K562 (cell line): ENCODE data around the gene TJAP1. TPM values are rescaled to one million over a fixed set of nuclear protein-coding genes. Genes with fewer than 3 reads are reported as not detected.

Experiments used
- CBX5 ChIP-seq: IDR thresholded peaks from 2 replicates; pipeline ENCODE4 v1.6.1; 2014; ENCODE audit warnings: low read depth, borderline replicate concordance
- RB1 ChIP-seq: fragments of 450-650 bp; IDR thresholded peaks from 2 replicates; pipeline ENCODE4 v1.6.1; 2017; ENCODE audit warnings: low read depth, mild to moderate bottlenecking
- SRSF3 ChIP-seq: fragments of 200-400 bp; formaldehyde crosslinking; IDR thresholded peaks from 2 replicates; pipeline ENCODE4 v1.6.1; 2016; ENCODE audit warnings: mild to moderate bottlenecking, low read length, moderate library complexity; ENCODE audit not compliant: insufficient read depth
- TEAD2 ChIP-seq: fragments of 450-650 bp; IDR thresholded peaks from 2 replicates; pipeline ENCODE4 v1.6.1; 2016; ENCODE audit warnings: missing genetic modification characterization, control low read depth, missing compliant biosample characterization
- YBX1 ChIP-seq: fragments of 450-650 bp; IDR thresholded peaks from 2 replicates; pipeline ENCODE4 v1.7.1; 2016; ENCODE audit warnings: mild to moderate bottlenecking
- ZFP36 ChIP-seq: fragments of 150-350 bp; IDR thresholded peaks from 2 replicates; pipeline ENCODE4 v1.6.1; 2018; ENCODE audit warnings: low read length, low read depth; ENCODE audit not compliant: partially characterized antibody
- ZNF197 ChIP-seq: fragments of 200-800 bp; sonication (Bioruptor generic); IDR thresholded peaks from 2 replicates; pipeline ENCODE4 v1.6.1; 2016; ENCODE audit warnings: low read depth, missing genetic modification characterization, missing compliant biosample characterization
- ZNF282 ChIP-seq: sonication (generic); formaldehyde crosslinking; IDR thresholded peaks from 2 replicates; pipeline ENCODE4 v1.8.1; 2023; ENCODE audit warnings: missing genetic modification reagents
- ZNF778 ChIP-seq: fragments of 450-650 bp; formaldehyde crosslinking; IDR thresholded peaks from 2 replicates; pipeline ENCODE4 v1.4.0; 2020; ENCODE audit warnings: mild to moderate bottlenecking, moderate library complexity
- polyA plus RNA-seq, 8 experiments: library from polyadenylated mRNA; depleted of rRNA in 4 of 8; stranded (reverse) in 5 of 8; unstranded in 3 of 8; fragments of >200 nt; fragmentation: Nextera tagmentation in 2 of 8; fragmentation: Illumina TruSeq in 1 of 8; extraction: Ambion mirVana in 2 of 8; extraction: Trizol in 1 of 8; gene quantifications; 2 replicates each; pipeline versions ENCODE4 v1.2.1 to v1.2.3, GENCODE V29; 2011 to 2014; ENCODE audit warnings: inconsistent platforms in 1 of 8, missing spikeins in 1 of 8
- total RNA-seq, 7 experiments: library from RNA; depleted of rRNA in 6 of 7; stranded (reverse); fragments of >200 nt in 6 of 7; fragmentation: Illumina TruSeq in 2 of 7; extraction: Trizol in 2 of 7; gene quantifications; 2 replicates each; pipeline versions ENCODE4 v1.2.1 to v1.2.3, GENCODE V29; 2011 to 2021; ENCODE audit warnings: low replicate concordance in 1 of 7
- TF ChIP-seq, protein P1 (sequence below), 2 experiments: fragments of 200-800 bp in 1 of 2; sonication (Bioruptor generic) in 1 of 2; sonication (generic) in 1 of 2; formaldehyde crosslinking in 1 of 2; IDR thresholded peaks in 1 of 2; conservative IDR thresholded peaks in 1 of 2; 2 replicates each; pipeline versions ENCODE4 v1.5.0 to v1.6.1; 2016 to 2020; ENCODE audit warnings: missing compliant biosample characterization in 1 of 2, missing genetic modification characterization in 1 of 2, missing genetic modification reagents in 1 of 2
- TF ChIP-seq, protein P2 (sequence below): fragments of 250-450 bp; sonication (Bioruptor Pico); IDR thresholded peaks from 2 replicates; pipeline ENCODE4 v1.4.0; 2020
- TF ChIP-seq, protein P3 (sequence below): fragments of 250-450 bp; sonication (Bioruptor Pico); IDR thresholded peaks from 2 replicates; pipeline ENCODE4 v1.9.0; 2021; ENCODE audit warnings: mild to moderate bottlenecking, inconsistent platforms
- TF ChIP-seq, protein P4 (sequence below), 2 experiments: fragments of 250-450 bp in 1 of 2; fragments of 450-650 bp in 1 of 2; sonication (Bioruptor Pico) in 1 of 2; IDR thresholded peaks; 2 replicates each; pipeline versions ENCODE4 v1.6.1 to v1.8.0; 2016 to 2021; ENCODE audit warnings: mild to moderate bottlenecking in 2 of 2, moderate library complexity in 2 of 2, missing compliant biosample characterization in 1 of 2, missing genetic modification characterization in 1 of 2

TJAP1 gene
- total and polyA plus RNA-seq, 9 of the 15 experiments (the other 6 are each of a cell fraction or from before 2014, with no cell fraction given) = 0.06 to 35.8 (median 16.2) TPM

DNA sequence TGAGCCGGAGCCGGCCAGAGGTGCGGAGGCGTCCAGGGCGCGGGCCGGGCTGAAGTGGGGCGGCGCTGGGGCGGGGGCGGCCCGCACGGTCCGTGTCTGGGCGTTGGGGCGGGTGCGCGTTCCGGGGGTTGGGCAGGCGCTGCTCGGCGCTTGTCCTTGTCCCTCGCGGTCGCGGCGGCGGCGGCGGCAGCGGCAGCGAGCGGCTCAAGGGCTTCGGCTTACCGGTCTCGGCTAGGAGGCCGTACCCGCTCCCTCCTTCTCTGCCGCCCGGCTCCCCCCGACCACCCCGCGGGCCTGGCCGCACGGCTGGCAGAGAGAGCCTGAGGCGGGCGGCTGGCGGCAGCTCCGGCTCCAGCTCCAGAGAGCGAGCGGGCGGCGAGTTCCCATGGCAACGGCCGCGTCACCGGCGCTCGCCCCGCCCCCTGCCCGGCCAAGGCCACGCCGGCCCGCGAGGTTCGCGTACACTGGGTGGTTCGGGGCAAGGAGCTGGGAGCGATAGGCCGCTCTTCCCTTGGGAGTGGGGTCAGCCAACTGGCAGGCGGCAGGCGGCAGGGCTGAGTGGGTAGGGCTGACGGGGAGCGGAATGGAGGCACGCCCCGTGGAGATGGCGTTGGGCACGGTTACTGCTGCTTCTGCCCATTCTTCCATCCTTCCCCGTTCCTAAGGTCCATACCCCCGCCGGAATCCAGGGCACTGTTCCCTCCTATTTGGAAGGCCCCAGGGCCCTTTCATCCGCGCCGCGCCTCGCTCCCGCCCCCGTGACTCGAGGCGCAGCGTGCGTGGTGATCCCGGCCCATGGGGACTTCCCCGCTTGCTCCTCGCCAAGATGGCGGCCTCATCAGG is 32.8 kb downstream of the TJAP1 start, which contains the start of gene LRRC73 (continued):
- no peak for TF ChIP-seq ZFP36
- TF ChIP-seq YBX1 = no peak
- TF ChIP-seq, protein P1, sequence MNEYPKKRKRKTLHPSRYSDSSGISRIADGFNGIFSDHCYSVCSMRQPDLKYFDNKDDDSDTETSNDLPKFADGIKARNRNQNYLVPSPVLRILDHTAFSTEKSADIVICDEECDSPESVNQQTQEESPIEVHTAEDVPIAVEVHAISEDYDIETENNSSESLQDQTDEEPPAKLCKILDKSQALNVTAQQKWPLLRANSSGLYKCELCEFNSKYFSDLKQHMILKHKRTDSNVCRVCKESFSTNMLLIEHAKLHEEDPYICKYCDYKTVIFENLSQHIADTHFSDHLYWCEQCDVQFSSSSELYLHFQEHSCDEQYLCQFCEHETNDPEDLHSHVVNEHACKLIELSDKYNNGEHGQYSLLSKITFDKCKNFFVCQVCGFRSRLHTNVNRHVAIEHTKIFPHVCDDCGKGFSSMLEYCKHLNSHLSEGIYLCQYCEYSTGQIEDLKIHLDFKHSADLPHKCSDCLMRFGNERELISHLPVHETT (CRISPR knock-in tag; conservative IDR thresholded peaks at IDR 0.05 in 1 of 2, IDR thresholded peaks at IDR 0.05 in 1 of 2) = 0 out of 4 replicates have a peak, but pooled peaks of 1 of the 2 experiments have one; percentile 7
- TF ChIP-seq, protein P2, sequence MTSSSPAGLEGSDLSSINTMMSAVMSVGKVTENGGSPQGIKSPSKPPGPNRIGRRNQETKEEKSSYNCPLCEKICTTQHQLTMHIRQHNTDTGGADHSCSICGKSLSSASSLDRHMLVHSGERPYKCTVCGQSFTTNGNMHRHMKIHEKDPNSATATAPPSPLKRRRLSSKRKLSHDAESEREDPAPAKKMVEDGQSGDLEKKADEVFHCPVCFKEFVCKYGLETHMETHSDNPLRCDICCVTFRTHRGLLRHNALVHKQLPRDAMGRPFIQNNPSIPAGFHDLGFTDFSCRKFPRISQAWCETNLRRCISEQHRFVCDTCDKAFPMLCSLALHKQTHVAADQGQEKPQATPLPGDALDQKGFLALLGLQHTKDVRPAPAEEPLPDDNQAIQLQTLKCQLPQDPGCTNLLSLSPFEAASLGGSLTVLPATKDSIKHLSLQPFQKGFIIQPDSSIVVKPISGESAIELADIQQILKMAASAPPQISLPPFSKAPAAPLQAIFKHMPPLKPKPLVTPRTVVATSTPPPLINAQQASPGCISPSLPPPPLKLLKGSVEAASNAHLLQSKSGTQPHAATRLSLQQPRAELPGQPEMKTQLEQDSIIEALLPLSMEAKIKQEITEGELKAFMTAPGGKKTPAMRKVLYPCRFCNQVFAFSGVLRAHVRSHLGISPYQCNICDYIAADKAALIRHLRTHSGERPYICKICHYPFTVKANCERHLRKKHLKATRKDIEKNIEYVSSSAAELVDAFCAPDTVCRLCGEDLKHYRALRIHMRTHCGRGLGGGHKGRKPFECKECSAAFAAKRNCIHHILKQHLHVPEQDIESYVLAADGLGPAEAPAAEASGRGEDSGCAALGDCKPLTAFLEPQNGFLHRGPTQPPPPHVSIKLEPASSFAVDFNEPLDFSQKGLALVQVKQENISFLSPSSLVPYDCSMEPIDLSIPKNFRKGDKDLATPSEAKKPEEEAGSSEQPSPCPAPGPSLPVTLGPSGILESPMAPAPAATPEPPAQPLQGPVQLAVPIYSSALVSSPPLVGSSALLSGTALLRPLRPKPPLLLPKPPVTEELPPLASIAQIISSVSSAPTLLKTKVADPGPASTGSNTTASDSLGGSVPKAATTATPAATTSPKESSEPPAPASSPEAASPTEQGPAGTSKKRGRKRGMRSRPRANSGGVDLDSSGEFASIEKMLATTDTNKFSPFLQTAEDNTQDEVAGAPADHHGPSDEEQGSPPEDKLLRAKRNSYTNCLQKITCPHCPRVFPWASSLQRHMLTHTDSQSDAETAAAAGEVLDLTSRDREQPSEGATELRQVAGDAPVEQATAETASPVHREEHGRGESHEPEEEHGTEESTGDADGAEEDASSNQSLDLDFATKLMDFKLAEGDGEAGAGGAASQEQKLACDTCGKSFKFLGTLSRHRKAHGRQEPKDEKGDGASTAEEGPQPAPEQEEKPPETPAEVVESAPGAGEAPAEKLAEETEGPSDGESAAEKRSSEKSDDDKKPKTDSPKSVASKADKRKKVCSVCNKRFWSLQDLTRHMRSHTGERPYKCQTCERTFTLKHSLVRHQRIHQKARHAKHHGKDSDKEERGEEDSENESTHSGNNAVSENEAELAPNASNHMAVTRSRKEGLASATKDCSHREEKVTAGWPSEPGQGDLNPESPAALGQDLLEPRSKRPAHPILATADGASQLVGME (CRISPR knock-in tag) = 0 out of 2 replicates have a peak, but pooled peaks have one; percentile 36
- TF ChIP-seq, protein P3, sequence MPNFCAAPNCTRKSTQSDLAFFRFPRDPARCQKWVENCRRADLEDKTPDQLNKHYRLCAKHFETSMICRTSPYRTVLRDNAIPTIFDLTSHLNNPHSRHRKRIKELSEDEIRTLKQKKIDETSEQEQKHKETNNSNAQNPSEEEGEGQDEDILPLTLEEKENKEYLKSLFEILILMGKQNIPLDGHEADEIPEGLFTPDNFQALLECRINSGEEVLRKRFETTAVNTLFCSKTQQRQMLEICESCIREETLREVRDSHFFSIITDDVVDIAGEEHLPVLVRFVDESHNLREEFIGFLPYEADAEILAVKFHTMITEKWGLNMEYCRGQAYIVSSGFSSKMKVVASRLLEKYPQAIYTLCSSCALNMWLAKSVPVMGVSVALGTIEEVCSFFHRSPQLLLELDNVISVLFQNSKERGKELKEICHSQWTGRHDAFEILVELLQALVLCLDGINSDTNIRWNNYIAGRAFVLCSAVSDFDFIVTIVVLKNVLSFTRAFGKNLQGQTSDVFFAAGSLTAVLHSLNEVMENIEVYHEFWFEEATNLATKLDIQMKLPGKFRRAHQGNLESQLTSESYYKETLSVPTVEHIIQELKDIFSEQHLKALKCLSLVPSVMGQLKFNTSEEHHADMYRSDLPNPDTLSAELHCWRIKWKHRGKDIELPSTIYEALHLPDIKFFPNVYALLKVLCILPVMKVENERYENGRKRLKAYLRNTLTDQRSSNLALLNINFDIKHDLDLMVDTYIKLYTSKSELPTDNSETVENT (CRISPR knock-in tag) = peak; percentile 48; the same call in 1 of the 2 replicates
- peak; percentile 60; the same call in 1 of the 2 replicates for TF ChIP-seq ZNF282 (CRISPR knock-in tag)
- TF ChIP-seq, protein P4, sequence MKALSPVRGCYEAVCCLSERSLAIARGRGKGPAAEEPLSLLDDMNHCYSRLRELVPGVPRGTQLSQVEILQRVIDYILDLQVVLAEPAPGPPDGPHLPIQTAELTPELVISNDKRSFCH (CRISPR knock-in tag; IDR thresholded peaks at IDR 0.05) = no peak
- TF ChIP-seq, protein P4 (tag; IDR thresholded peaks at IDR 0.05) = no peak
- no peak for TF ChIP-seq ZNF197
- TF ChIP-seq RB1 = peak; percentile 83
- no peak for TF ChIP-seq TEAD2
- TF ChIP-seq CBX5 = no peak
- TF ChIP-seq SRSF3 = no peak
- TF ChIP-seq ZNF778 = no peak
